GM15510 (cell line): ENCODE results near the gene RNF181.
A peak's percentile ranks its signal among the peaks of the same experiment; 100 is the strongest.

Experiments used
- POLR2A ChIP-seq: IDR thresholded peaks from 3 replicates; pipeline ENCODE4 v1.6.1; 2011; ENCODE audit warnings: borderline replicate concordance; ENCODE audit not compliant: insufficient read length; ENCODE audit errors: extremely low read depth

The RNF181 gene, protein sequence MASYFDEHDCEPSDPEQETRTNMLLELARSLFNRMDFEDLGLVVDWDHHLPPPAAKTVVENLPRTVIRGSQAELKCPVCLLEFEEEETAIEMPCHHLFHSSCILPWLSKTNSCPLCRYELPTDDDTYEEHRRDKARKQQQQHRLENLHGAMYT

DNA sequence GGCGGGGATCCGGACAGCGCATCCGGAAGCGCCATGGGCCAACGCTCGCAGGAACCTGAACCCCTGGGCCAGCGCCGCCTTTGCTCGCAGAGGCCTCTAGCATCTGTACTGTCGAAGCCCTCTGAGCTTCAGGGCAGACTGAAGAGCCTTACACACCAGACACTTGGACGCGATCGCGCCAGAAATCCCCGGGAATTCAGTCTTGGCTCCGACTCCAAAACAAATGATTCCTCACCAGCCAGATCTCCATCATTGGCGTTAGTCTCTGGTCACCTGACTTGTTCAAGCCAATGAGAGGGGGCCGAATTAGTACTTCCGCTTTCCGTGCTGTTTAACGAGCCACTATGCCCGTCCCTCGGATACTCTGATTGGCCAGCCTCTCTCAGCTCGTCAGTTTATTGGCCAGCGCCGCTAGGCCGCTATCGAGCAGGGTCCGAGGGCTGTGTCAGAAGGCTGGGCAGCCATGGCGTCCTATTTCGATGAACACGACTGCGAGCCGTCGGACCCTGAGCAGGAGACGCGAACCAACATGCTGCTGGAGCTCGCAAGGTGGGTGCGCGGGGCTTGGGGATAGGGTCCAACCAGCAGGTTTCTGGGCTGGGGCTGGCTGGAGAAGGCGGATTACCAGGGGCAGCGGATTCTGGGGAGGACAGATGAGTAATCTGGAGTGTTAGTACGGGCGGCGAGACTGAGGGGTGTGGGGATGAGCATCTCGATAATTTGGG, at the start of gene RNF181:
RNF181 (plus strand) TSS at position 445 of the 725 bp plus-strand sequence; CDS start at position 464, 19 bp downstream.
- peak; percentile 96 for TF ChIP-seq POLR2A

- TF ChIP-seq POLR2A: peak; percentile 24
Measured at GRCh38 chr2:85545780-85546240, 49.7 kb upstream of the RNF181 start.

- TF ChIP-seq POLR2A: no peak
Measured at GRCh38 chr2:85547089-85547858, 48.3 kb upstream of the RNF181 start.

GRCh38 chr2:85547859-85548607, 47.5 kb upstream of the RNF181 start:
- TF ChIP-seq POLR2A: no peak

DNA sequence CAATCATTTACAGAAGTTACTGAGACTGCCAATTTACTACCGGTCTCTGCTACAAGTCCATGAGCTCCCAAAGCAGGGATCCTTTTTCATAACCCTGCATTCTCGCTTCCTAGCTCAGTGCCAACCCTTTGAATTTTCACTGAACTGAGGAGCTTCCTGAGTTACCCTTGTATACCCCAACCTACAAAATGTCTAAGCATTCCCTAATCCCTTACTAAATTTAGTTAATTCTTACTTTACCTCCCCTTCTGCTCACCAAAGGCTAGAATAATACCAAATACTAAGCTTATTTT, 47.0 kb upstream of the RNF181 start:
- TF ChIP-seq POLR2A: no peak

GRCh38 chr2:85549095-85549494, 46.5 kb upstream of the RNF181 start:
- TF ChIP-seq POLR2A: no peak

DNA sequence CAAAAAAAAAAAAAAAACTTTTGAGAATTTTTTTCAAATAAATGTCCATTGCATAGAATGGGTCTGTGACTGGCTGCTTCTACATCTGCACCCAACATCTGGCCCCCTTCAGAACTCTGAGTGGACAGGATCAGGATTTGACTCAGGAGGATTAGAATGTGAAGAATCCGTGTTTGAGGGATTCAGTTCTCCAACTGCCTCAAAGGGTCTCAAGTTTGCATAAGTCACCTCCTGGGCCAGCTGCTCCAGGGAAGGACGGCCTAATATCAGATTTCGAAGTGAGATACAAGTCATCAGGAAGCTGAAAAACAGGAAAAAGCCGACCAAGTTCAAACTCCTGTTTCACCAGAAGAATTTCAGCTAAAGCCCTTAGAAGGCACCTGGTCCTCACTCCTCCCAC, 45.7 kb upstream of the RNF181 start:
- TF ChIP-seq POLR2A: no peak

GRCh38 chr2:85550486-85550885, 45.1 kb upstream of the RNF181 start:
- TF ChIP-seq POLR2A: no peak

DNA sequence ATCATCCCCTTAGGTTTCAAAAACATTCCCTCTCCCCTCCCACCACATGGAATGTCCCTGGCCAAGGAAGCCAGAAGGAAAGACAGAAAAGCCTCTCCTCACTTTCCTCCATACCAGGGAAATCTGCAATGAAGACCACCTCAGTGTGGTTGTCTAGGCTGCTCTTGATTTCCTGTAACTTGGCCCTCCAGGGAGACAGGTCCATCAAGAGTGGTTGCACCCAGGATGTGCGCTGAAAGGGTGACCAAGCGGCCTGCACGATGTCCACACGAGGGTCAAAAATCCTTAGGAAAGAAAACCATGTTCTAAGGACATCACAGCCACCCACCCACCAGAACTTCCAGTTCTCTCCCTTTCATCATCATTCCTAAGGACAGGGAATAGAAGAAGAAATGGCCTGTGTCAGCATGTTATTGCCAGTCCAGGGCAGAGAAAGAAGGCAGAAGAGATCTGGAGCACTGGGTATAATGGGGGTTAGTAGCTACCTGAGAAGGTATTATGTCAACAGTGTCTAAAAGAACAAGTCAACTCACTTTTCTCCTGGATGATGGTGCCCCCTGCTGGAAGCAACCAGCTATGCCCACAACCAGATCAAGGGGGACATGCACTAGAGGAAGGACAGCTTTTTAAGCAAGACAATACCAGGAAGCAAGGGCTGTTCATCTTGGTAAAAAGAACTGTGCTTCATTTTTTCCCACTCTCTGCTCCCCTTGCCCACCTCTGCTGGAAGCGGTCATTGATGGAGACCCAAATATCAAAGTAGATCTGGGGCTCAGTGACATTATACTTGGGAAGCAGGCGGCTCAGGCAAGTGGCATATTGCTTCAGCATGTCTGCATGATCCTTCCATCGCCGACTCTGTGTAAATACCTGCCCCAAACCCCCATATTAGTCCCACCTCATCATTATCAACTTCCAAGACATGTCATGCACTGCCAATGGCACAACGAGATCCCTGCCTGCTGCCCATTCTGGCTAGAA, 43.6 kb upstream of the RNF181 start:
- no peak for TF ChIP-seq POLR2A

- no peak for TF ChIP-seq POLR2A
Measured at GRCh38 chr2:85553184-85553583, 42.4 kb upstream of the RNF181 start.

GRCh38 chr2:85554980-85555612, 40.4 kb upstream of the RNF181 start:
- TF ChIP-seq POLR2A: no peak

DNA sequence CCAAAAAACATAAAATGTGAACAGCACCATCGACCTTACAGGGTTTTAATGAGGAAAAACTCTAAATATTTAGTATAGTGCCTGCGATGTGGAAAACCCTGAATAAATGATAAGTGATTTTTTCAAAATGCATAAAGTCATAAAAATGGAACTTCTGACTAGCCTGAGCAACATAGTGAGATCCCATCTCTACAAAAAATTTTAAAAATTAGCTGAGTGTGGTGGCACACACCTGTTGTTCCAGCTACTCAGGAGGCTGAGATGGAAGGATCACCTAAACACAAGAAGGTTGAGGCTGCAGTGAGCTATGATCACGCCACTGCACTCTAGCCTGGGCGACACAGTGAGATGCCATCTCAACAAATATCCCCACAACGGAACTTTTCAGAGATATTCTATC, 38.4 kb upstream of the RNF181 start:
- TF ChIP-seq POLR2A: no peak

DNA sequence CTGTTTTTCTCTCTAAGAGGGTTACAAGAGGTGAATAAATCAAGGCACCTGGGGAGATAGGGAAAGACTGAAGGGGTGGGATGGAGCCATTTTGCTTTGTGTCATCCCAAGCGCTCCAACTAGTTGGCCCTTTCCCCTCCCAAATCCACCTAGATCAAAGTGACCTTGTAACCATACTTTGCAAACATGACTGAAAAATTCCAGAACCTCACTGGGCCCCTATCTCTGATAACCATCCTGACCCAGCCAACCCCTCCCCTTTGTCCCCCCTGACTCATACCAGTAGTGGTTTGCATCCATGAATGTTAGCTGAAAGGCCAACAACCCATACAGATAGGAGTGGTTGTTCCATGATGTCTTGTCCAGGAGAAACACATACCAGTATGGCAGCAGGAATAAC, 37.4 kb upstream of the RNF181 start:
- TF ChIP-seq POLR2A: no peak

GRCh38 chr2:85560812-85561279, 34.7 kb upstream of the RNF181 start:
- TF ChIP-seq POLR2A: no peak
